Activated CD4-positive, alpha-beta memory T cell treated with anti-CD3 and anti-CD28 coated beads for 36 hours (primary cell): ENCODE measurements around the gene RRP9. TPM values are rescaled to one million over a fixed set of nuclear protein-coding genes. Genes with fewer than 3 reads are reported as not detected.
"Not testable (repeated sequence)": the region's sequence is repeated elsewhere in the genome, so short reads cannot be mapped to it uniquely, and the experiment has no call there.

Source experiments
- CTCF ChIA-PET: fragments of 350-600 bp; sonication (Branson Sonifier 250); formaldehyde crosslinking; loops from one replicate; lab custom pipeline; 2021; ENCODE audit warnings: antibody characterized with exemption, inconsistent platforms; lab: Charles Lee
- POLR2A ChIA-PET: fragments of 350-600 bp; sonication (Branson Sonifier 250); formaldehyde crosslinking; loops from one replicate; lab custom pipeline; 2021; ENCODE audit warnings: antibody characterized with exemption; lab: Charles Lee
- DNase-seq: peaks from one replicate; pipeline ENCODE4 v3.0.0-alpha.2; 2020
- H3K27ac Mint-ChIP-seq: one replicate; pipeline ENCODE4 v1.8.0; 2021; ENCODE audit warnings: mixed read lengths
- H3K27me3 Mint-ChIP-seq: one replicate; pipeline ENCODE4 v1.8.0; 2021; ENCODE audit warnings: mixed read lengths
- H3K36me3 Mint-ChIP-seq: one replicate; pipeline ENCODE4 v1.8.0; 2021; ENCODE audit warnings: mixed read lengths
- H3K4me1 Mint-ChIP-seq: one replicate; pipeline ENCODE4 v1.8.0; 2021; ENCODE audit warnings: low read depth, mixed read lengths
- H3K4me3 Mint-ChIP-seq: one replicate; pipeline ENCODE4 v1.8.0; 2021; ENCODE audit warnings: mild to moderate bottlenecking, mixed read lengths
- H3K9me3 Mint-ChIP-seq: one replicate; pipeline ENCODE4 v1.8.0; 2021; ENCODE audit warnings: mixed read lengths
- intact Hi-C: fragments of 100-400 bp; cut with micrococcal nuclease; formaldehyde crosslinking; loops from one replicate; pipeline ENCODE4 v1.15.1; 2023
- total RNA-seq, 2 experiments: library from RNA; stranded (reverse); gene quantifications; one replicate each; pipeline ENCODE4 v1.2.3, GENCODE V29; 2021

The RRP9 gene
- total RNA-seq, 2 experiments from 2014 or later = 32.3 to 35.4 TPM

DNA sequence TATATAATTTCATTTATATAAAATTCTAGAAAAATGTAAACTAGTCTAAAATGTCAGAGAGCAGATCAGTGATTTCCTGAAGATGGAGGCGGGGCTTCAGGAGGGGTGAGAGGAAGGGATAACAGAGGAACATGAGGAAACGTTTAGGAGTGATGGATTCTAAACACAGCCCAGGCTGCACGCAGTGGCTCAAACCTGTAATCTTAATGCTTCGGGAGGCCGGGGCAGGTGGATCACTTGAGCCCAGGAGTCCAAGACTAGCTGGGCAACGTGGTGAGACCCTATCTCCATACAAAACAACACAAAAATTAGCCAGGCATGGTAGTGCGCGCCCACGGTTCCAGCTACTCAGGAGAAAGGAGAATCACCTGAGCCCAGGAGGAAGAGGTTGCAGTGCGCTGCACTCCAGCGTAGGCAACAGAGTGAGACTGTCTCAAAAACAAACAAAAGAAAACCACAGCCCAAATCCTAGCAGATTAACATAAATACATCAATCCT, 20.6 kb downstream of the RRP9 start:
- H3K4me3 Mint-ChIP-seq = no peak overlapping the region

DNA sequence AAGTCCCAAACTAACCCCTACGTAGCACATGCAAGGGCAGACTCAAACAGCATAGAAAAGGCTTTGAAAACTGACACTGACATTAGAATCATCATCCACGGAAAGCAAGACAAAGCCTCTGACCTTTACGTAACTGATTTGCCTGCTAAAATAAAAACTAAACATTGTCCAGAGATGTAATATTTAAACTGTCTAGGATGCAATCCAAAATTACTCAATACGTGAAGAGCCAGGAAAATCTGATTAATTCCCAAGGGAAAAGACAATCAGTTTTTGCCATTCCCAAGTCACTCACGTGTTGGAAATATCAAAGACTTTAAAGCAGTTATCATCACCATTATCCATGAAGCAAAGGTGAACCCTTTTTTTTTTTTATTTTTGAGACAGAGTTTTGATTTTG, 25.3 kb downstream of the RRP9 start:
- peaks cover 4% of the 10 kb centered on the region for H3K27me3 Mint-ChIP-seq
- DNase-seq = no peak
- H3K4me3 Mint-ChIP-seq = no peak overlapping the region
- H3K9me3 Mint-ChIP-seq = no peaks in the 10 kb centered on the region
- H3K4me1 Mint-ChIP-seq = no peaks in the 10 kb centered on the region
- H3K27ac Mint-ChIP-seq = no peak overlapping the region
- intact Hi-C loops = no loop called here
- H3K36me3 Mint-ChIP-seq = no peaks in the 10 kb centered on the region
- ChIA-PET POLR2A (no interaction called here), CTCF (no interaction called here)

More for the DNA sequence above, 20.6 kb downstream of the RRP9 start:
- ChIA-PET CTCF (interaction anchor here (1.6 kb wide), 1 partner anchor 20 kb away, joined by 7 read pairs; the partner anchor contains the start of gene RRP9), POLR2A (interaction anchor here (0.6 kb wide), 1 partner anchor 64 kb away, joined by 3 read pairs; no protein-coding TSS in a partner anchor)
- Mint-ChIP-seq H3K27ac (no peak overlapping the region), H3K27me3 (peaks cover 4% of the 10 kb centered on the region), H3K36me3 (no peaks in the 10 kb centered on the region), H3K9me3 (no peaks in the 10 kb centered on the region), H3K4me1 (no peaks in the 10 kb centered on the region)
- DNase-seq = no peak
- intact Hi-C loops = no loop called here

GRCh38 chr3:51908026-51908425, 33.7 kb downstream of the RRP9 start:
- Mint-ChIP-seq H3K9me3 (peaks cover 13% of the 10 kb centered on the region), H3K27me3 (peaks cover 20% of the 10 kb centered on the region), H3K27ac (no peak overlapping the region), H3K4me3 (no peak overlapping the region), H3K36me3 (peaks cover 8% of the 10 kb centered on the region), H3K4me1 (no peaks in the 10 kb centered on the region)
- ChIA-PET CTCF (no interaction called here), POLR2A (no interaction called here)
- intact Hi-C loops = no loop called here
- no peak for DNase-seq

DNA sequence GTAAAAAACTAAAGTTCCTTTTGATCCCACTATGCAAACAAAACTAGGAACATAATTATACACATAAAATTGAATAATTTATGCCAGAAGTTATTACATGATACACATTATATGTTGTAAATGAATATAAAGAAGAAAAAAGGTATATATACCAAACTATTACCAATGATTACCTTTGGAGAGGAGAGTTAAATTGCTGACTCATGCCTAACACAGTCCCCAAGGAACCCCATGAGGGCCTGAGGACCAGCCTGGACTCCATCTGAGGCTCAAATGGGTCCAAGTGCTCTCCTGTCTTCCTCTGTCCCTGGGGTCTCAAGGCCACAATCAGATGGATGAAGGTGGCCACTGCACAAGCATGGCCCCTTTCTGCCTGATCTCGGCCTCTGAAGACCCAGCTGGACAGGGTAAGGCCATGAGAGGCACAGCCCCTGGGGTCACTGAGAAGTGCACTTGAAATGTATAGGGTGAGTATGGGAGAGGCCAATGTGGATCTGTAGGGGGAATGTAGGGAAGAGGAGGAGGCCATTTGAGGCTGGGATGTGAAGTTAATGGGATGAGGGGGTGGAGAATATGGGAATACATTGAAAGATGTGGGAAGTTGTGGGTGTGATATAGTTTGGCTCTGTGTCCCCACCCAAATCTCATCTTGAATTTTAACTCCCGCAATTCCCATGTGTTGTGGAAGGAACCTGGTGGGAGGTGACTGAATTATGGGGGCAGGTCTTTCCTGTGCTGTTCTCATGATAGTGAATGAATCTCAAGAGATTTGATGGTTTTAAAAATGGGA, 37.5 kb downstream of the RRP9 start:
- CTCF ChIA-PET = no interaction called here
- POLR2A ChIA-PET = no interaction called here

DNA sequence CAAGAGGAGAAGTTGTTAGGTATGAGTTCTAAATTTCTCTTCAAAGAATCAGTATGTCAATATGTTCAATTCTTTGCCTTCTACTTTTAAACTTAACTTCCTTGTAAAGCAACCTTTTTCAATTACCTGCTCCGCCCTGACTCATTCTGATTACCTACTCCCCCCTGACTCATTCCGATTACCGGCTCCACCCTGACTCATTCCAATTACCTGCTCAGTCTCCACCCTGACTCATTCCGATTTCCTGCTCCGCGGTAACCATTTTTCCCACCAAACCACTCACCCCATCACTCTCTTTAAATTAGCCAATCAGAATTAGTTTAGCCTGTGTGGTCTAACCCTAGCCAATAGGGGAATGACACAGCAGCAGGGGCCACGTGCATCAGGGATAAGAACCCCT, 39.3 kb downstream of the RRP9 start:
- not testable (repeated sequence) for H3K27ac Mint-ChIP-seq

More for the DNA sequence above, 37.5 kb downstream of the RRP9 start:
- Mint-ChIP-seq H3K4me3 (no peak overlapping the region), H3K4me1 (peaks cover 19% of the 10 kb centered on the region), H3K36me3 (peaks cover 7% of the 10 kb centered on the region), H3K27ac (no peak overlapping the region), H3K27me3 (peaks cover 32% of the 10 kb centered on the region), H3K9me3 (peaks cover 12% of the 10 kb centered on the region)
- intact Hi-C loops = no loop called here
- DNase-seq = no peak

DNA sequence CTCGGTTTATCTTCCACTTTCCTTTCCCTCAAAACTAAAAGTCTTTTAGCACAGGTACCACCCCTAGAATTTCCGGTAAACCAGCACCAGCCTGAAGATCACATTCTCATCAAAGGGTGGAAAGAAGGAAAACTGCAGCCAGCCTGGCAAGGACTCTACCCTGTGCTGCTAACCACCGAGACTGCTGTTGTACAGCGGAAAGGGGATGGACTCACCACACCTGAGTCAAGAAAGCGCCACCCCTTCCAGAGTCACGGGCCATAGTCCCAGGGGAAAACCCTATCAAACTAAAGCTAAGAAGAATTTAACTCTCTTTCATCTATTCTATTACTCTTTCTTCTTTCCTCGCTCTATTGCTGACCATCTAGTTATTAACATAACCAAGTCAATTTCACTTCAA, 41.7 kb downstream of the RRP9 start:
- DNase-seq = peak; percentile 28
- CTCF ChIA-PET, POLR2A ChIA-PET: not testable (repeated sequence)

More for the DNA sequence above, 39.3 kb downstream of the RRP9 start:
- CTCF ChIA-PET, intact Hi-C loops, H3K36me3 Mint-ChIP-seq, H3K9me3 Mint-ChIP-seq, H3K4me3 Mint-ChIP-seq, POLR2A ChIA-PET: not testable (repeated sequence)
- peaks cover 31% of the 10 kb centered on the region for H3K27me3 Mint-ChIP-seq
- DNase-seq = peak; percentile 74
- peaks cover 19% of the 10 kb centered on the region for H3K4me1 Mint-ChIP-seq

DNA sequence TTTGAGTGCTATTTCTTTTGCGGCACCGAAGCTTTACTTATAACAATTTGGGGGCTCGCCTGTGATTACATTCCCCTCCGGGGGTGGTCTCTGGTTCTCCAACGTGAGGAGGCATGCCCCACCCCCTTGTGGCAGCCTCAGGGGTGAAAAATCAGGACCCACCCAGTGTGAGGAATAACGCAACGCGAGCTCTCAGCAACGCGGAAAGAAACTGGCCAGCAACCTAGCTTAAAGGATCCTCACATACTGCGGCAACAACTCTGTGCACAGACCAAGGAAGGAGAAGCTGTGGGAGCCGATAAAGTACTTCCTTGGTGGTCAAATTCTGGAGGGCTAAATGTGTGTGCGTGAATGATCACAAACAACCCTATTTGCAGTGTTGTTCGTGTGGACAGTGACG, 44.3 kb downstream of the RRP9 start:
- H3K9me3 Mint-ChIP-seq = no peaks in the 10 kb centered on the region
- ChIA-PET CTCF (no interaction called here), POLR2A (no interaction called here)
- intact Hi-C loops = no loop called here
- no peaks in the 10 kb centered on the region for H3K36me3 Mint-ChIP-seq
- H3K4me1 Mint-ChIP-seq = peaks cover 17% of the 10 kb centered on the region
- no peak overlapping the region for H3K27ac Mint-ChIP-seq
- H3K27me3 Mint-ChIP-seq = peaks cover 31% of the 10 kb centered on the region
- no peak overlapping the region for H3K4me3 Mint-ChIP-seq
- no peak for DNase-seq

More for the DNA sequence above, 41.7 kb downstream of the RRP9 start:
- peaks cover 34% of the 10 kb centered on the region for H3K27me3 Mint-ChIP-seq
- H3K27ac Mint-ChIP-seq, H3K9me3 Mint-ChIP-seq, H3K36me3 Mint-ChIP-seq, H3K4me3 Mint-ChIP-seq, intact Hi-C loops: not testable (repeated sequence)
- H3K4me1 Mint-ChIP-seq = peaks cover 19% of the 10 kb centered on the region

- Mint-ChIP-seq H3K27me3 (peaks cover 32% of the 10 kb centered on the region), H3K4me3 (no peak overlapping the region), H3K36me3 (no peaks in the 10 kb centered on the region), H3K4me1 (peaks cover 14% of the 10 kb centered on the region), H3K9me3 (no peaks in the 10 kb centered on the region), H3K27ac (no peak overlapping the region)
- intact Hi-C loops = no loop called here
- POLR2A ChIA-PET = no interaction called here
- CTCF ChIA-PET = no interaction called here
- no peak for DNase-seq
Observed at GRCh38 chr3:51896607-51897305, 44.9 kb downstream of the RRP9 start.

DNA sequence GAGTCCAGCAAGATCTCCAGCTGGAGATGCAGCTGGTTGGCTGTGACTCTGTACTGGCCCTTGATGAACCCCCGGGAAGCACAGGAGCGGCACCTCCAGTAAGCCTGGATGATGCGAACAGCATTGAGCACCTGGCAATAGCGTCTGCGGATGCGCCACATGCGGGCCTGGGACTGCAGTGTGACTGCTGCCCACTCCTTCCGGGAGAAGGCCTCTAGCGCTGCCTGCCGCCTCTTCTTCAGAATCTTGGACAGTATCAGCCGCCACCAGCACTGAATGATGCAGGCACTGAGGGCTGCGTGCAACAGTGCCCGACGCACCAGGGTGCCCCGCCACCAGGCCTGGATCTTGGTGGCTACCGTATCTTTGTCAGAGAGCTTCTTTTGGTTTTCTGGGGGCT, 46.8 kb downstream of the RRP9 start:
- H3K27ac Mint-ChIP-seq = no peak overlapping the region
- no peak overlapping the region for H3K4me3 Mint-ChIP-seq
- no peaks in the 10 kb centered on the region for H3K36me3 Mint-ChIP-seq
- peaks cover 7% of the 10 kb centered on the region for H3K4me1 Mint-ChIP-seq
- ChIA-PET POLR2A (no interaction called here), CTCF (no interaction called here)
- DNase-seq = no peak
- H3K27me3 Mint-ChIP-seq = peaks cover 29% of the 10 kb centered on the region
- intact Hi-C loops = no loop called here
- H3K9me3 Mint-ChIP-seq = no peaks in the 10 kb centered on the region

DNA sequence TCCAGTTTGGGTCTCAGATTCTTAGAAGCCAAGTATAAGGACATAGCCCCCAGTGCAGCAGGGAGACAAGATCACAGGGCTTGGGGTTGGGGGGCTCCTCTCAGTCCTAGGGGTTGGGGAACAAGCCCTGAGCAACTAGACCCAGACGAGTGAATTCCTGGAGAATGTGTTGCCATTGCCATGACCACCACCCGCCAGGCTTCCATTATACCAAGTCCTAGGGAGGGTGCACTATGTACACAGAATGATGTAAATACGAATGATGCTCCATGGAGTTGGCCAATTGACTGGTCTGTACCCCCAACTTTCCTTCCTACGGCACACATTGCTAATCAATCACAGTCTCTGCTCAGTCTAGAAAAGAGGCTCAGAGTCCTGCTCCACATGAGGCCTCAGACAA, 47.3 kb downstream of the RRP9 start:
- peaks cover 5% of the 10 kb centered on the region for H3K4me1 Mint-ChIP-seq
- peaks cover 30% of the 10 kb centered on the region for H3K27me3 Mint-ChIP-seq
- ChIA-PET POLR2A (no interaction called here), CTCF (no interaction called here)
- DNase-seq = no peak
- H3K36me3 Mint-ChIP-seq = no peaks in the 10 kb centered on the region
- H3K9me3 Mint-ChIP-seq = no peaks in the 10 kb centered on the region
- intact Hi-C loops = no loop called here
- H3K27ac Mint-ChIP-seq = no peak overlapping the region
- H3K4me3 Mint-ChIP-seq = no peak overlapping the region

DNA sequence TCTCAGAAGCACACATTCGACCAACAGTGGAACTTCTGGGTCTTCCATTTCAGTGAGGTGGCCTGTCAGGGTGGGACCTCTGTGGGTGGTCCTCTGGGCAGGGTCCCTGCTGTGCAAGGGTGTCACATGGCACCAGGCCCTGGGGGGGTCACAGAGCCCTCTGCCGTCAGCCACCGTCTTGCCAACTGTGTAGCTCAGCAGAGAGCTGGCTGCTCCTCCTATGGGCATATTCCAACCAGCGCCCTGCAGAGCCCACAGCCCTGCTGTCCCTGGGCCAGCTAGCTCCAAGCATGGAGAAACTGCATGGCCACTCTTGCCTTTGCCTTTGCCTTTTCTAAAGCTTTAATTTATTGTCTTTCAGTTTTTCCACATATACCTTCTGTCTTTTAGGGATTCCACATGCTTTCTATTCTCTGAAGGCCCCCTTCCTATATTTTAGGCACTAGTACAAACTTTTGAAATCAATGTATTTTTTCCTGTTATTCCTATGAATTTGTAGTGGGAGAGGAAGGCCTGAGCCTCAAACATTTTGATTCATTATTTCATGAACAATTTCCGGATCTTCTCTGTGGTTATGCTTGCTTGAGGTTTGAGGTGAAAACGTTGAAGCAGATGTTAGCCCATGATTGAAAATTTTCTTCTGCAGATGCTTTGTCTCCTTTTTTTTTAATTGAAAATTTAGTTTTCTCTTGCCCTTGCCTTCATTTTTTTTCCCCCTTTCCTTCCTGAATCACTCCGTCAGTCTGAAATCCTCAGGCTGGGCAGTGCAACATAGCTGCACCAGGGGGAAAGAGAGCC, 50.3 kb downstream of the RRP9 start:
- Mint-ChIP-seq H3K9me3 (no peaks in the 10 kb centered on the region), H3K4me3 (no peak overlapping the region), H3K27me3 (peaks cover 17% of the 10 kb centered on the region), H3K36me3 (no peaks in the 10 kb centered on the region), H3K27ac (no peak overlapping the region), H3K4me1 (peaks cover 5% of the 10 kb centered on the region)
- no peak for DNase-seq
- ChIA-PET CTCF (no interaction called here), POLR2A (no interaction called here)
- intact Hi-C loops = no loop called here
